Hypothalamus (tissue), 51 donors: Measurements from ENCODE around the gene NUDT6.

Experiments
- DNase-seq, 51 donors: peaks; one replicate each; lab custom pipeline; 2025; lab: John Stamatoyannopoulos, UW

The NUDT6 gene

DNA sequence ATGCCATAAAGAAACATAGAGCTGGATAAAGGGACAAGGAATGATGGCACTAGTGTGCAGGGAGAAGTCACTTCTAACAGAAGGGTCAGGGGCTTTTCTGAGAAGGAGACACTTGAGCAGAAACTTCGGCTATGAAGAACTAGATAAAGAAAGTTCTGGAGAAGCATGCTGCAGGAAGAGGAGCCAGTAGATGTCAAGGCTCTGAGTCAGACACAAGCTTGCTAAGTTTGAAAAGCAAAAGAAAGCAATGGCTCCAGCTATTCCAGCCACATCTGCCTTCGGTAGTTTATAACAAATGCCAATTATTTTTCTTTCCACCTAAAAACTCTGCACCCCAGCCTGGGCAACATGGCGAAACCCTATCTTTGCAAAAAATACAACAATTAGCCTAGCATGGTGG, 7.5 kb downstream of the NUDT6 start:
- no peak for DNase-seq

DNA sequence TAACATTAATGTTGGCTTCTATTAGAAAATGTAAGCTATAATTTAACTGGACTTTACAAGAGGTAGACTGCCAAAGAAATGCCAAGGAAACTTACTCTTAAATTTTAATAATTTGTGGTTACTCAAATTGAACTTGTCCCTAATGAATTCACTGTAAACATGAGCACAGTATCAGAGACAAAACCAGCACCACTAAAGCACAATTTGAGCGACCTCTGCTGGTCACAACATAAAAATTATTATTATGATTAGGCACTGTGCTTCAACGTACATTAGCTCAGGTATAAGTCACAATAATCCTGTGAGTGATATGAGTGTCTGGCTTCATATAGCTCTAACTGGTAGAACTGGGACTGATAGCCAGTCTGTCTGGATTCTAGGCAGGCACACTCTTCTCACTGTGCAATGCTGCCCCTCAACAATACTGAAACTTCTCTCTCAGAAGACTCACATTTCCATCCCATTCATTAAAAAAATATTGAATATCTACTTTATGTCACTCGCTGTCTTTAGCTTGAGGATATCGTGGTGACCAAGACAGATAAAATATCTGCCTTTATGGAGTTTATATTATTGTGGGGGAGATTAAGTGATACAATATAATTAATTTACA, 8.0 kb downstream of the NUDT6 start:
- peak in 5 of 51 donors; percentile 1 to 3 (median 2) for DNase-seq

DNA sequence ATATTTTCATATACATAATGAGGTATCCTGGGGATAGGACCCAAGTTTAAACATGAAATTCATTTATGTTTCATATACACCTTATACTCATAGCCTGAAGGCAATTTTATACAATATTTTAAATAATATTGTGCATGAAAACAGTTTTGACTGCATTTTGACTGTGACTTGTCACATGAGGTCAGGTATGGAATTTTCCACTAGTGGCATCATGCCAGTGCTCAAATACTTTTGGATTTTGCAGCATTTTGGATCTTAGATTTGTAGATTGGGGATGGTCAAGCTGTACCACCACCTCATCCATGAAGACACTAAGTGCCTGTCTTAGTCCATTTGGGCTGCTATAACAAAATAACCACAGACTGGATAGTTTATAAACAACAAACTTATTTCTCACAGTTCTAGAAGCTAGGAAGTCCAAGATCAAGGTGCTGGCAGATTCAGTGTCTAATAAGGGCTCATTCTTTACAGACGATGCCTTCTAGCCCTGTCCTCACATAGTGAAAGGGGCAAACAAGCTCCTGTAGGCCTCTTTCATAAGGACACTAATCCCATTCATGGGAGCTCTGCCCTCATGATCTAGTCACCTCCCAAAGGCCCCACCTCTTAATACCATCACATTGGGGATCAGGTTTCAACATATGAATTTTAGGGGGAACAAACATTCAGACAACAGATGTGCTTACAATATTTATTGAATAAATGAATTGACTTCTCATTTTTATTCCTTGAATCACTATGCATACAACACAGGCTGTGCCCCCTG, 9.4 kb downstream of the NUDT6 start:
- DNase-seq = no peak

DNA sequence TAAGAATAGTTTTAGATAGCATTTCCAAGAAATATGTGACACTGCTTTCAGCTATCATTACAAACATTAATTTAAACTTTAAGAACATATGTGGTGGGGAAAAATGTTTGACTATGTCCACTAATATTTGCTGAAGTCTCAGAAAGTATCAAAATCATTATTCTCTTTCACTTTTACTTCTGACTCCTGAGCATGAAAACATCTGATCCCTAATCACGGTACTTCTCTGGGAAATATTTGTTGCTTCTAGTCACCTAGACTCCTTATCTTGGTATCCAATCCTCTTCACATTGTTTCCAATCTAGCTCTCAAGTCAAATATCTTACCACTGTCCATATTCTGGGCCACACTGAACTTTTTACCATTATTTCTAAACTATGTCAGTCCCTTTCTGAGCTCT, 10.8 kb downstream of the NUDT6 start:
- no peak for DNase-seq

DNA sequence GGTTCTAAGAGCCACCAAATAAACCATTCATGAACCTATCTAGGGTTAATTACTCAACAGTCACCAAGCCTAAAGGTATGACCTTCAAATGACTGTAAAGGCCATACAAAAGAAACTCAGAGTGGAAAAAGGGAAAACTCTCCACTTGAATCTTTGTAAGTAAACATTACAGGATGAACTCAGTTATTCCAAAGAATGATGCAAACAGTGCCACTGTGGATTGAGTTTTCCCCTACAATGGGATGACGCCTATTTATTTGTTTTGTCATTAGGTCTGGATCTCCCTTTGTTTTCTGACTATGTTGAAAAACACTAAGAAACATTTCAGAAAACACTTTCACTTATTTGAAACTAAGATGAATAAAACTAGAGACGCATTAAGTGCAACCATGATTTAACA, 12.7 kb downstream of the NUDT6 start:
- no peak for DNase-seq

DNA sequence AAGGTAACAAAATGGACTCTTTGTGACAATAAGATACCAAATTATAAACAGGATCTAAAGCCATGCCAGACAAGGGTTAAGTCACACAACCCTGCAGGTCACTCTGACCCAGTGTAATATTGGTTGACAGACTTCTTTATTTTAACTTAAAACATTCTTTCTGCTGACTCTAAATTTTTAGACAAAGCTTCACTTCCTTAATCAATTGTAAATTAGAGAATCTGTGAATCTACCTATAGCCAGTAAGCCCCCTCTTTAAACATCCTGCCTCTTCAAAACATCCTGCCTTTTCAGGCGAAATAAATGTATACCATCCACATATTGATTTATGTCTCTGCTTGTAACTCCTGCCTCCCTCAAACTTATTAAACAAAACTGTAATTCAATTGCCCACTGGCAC, 14.2 kb downstream of the NUDT6 start:
- DNase-seq = no peak

DNA sequence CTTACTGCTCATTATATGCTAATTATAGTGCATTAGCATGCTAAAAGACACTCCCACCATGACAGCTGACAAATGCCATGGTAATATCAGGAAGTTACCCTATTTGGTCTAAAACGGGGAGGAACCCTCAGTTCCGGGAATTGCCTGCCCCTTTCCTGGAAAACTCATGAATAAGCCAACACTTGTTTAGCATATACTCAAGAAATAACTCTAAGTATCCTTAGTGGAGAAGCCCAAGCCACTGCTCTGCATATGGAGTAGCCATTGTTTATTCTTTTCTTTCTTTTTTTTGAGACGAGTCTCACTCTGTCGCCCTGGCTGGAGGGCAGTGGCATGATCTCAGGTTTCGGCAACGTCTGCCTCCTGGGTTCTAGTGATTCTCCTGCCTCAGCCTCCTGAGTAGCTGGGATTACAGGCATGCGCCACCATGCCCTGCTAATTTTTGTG, 15.5 kb downstream of the NUDT6 start:
- DNase-seq = no peak

DNA sequence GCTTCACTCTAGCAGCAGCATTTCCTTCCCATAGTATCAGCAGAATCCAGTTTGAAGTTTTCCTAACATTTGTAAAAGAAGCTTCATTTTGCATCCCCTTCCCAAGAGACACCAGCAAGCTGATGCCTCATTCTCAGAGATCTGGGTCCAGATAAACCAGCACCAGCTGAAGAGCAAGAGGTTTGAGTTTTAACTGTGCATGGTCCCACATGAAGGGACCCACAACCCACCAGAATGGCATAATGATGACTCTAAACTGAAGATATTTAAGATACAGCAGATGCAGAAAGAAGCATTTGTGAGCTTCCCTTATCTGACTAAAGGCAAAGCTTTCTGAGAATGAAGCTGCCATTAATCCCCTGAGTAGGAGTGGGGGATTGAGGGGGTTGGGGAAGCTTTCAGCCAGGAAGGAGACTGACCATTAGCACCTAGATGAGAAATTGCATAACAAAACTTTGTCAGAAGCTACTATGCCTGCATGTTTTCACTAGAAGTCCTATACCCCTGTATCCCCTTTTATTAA, 18.6 kb downstream of the NUDT6 start:
- DNase-seq = no peak

DNA sequence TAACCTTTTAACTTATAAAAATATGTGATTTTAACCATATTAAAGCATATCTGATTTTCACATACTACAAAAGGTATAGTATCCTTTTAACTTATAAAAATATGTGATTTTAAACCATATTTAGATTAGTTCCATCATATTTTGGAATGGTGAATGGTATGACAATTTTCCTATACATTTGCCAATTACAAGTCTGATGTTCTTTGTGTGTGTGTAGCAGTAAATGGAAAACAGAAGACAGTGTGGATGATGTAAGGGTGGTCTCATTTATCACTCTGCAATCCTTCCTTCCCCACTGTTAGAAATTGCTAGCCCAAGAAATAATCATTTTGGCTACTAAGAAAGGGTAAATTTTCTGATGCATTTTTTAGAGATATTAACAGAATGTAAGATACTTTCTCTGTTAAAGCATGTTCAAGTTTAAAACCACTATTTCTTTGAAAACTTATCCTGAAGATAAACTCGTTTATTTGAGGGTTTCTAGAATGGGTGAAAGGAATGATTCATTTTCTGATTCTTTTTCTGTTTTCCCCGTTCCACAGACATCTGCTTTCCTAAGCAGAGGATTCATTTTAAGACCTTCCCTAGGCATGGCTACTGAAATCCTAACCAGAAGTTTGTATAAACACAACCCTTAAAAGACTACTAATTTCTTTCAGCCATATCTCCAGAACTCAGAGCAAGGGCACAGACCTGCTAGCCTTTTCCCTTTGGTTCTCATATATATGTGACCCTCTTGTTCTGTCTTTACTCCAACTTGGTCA, 21.0 kb downstream of the NUDT6 start:
- DNase-seq = no peak

DNA sequence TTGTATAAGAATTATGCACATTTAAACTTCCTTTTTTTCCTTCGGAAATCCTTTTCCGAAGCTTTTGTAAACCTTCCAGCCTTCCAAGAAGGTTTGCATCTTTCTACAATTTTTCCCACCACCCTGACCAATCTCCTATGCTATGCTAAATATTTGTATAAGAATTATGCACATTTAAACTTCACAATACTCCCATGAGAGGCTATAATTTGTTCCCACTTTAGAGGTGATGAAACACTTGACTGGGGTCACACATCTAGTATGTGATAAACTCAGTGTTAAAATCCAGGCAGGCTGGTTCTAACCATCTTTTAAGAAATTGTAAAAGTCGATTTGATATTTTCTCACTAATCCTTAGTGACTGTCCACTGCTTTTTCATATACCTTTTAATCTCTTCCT, 22.1 kb downstream of the NUDT6 start:
- no peak for DNase-seq

DNA sequence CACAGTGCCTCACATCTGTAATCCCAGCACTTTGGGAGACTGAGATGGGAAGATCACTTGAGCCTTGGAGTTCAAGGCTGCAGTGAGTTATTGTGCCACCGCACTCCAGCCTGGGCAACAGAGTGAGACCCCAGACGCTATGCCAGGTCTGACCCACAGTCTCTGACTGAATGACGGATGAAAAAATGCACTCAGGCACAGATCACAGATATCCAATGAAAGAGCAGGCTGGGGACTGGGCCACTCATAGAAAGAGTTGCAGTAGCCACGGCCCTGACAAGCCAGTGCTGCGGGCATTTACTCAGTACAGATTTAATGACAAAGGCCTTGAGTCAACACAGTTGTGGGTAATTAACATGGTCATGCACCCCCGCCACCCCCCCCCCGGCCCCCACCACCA, 22.7 kb downstream of the NUDT6 start:
- DNase-seq = no peak

DNA sequence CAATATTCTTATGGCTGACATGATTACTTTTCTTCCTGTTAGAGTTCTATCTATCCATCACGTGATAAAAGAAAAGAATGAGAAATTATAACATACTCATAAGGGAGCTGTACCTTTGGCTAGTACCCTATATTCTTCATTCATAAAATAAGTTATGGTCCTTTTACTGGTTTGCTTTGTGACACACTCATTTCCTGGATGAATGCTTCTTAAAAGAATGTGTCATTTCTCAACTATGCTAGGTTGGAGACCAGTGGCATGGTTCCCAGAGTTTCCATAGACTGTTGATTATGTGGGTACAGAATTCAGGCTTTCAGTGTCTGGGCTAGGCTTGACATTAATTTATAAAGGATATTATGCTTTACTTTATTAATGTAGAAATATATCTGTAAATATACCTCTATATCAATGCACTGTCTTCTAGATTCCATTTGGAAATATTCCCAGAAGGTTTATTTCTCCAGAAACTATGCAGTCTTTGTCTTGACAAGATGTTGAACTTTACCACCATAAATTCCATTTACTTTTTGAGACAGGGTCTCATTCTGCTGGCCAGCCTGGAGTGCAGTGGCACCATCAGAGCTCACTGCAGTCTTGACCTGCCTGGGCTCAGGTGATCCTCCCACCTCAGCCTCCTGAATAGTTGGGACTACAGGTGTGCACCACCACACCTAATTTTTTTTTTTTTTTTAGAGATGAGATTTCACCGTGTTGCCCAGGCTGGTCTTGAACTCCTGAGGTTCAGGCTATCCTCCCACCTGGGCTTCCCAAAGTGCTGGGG, 23.8 kb downstream of the NUDT6 start:
- peak in 4 of 51 donors; percentile 1 to 25 (median 10) for DNase-seq

DNA sequence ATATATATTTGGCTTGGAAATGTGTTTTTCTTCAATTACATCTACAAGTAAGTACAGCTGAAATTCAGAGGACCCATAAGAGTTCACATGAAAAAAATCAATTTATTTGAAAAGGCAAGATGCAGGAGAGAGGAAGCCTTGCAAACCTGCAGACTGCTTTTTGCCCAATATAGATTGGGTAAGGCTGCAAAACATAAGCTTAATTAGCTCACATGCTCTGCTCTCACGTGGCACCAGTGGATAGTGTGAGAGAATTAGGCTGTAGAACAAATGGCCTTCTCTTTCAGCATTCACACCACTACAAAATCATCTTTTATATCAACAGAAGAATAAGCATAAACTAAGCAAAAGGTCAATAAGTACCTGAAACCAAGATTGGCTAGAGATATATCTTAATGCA, 26.1 kb downstream of the NUDT6 start:
- no peak for DNase-seq

DNA sequence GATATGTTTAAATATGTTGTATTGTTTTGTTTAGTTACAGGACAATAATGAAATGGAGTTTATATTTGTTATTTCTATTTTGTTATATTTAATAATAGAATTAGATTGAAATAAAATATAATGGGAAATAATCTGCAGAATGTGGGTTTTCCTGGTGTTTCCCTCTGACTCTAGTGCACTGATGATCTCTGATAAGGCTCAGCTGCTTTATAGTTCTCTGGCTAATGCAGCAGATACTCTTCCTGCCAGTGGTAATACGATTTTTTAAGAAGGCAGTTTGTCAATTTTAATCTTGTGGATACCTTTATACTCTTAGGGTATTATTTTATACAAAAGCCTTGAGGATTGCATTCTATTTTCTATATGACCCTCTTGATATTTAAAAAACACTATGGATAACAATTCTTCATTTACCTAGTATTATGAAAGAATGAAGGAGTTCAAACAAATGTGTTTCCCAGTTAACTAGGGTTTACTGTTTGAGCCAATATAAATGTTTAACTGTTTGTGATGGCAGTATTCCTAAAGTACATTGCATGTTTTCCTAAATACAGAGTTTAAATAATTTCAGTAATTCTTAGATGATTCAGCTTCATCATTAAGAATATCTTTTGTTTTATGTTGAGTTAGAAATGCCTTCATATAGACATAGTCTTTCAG, 26.9 kb downstream of the NUDT6 start:
- no peak for DNase-seq

DNA sequence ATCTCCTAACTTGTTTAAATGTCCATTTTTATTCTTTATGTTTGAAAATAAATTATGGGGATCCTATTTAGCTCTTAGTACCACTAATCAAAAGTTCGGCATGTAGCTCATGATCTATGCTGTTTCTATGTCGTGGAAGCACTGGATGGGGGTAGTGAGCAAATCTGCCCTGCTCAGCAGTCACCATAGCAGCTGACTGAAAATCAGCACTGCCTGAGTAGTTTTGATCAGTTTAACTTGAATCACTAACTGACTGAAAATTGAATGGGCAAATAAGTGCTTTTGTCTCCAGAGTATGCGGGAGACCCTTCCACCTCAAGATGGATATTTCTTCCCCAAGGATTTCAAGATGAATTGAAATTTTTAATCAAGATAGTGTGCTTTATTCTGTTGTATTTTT, 27.6 kb downstream of the NUDT6 start:
- no peak for DNase-seq

DNA sequence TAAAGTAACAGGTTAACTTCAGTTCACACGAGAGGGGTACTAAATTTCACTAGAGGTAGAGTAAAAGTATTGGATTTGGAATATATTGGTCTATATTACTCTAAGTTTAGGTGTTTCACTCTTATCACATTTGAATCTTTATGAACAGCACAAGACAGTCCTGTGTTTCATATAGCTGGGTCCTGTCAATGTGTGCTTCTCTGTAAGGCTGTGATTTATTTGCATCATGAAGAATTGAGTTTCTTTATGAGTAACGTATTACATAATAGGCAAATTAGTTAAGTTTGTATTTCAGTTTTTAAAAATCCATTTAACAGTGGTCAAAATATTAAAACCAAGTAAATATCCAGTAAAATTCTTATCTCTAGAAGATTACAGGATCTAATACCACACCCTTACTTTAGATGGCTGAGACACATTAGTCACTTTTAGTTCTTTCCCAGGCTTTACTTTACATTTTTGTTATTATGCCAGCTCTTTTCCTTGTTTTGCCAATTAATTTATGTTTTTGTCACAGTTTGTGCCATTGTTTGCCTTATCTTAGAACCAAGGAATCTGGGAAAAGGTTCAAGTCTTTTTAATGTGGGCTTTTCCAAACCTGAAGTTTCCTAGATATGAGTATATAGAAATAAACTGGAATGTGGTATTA, 32.1 kb downstream of the NUDT6 start:
- DNase-seq = no peak

DNA sequence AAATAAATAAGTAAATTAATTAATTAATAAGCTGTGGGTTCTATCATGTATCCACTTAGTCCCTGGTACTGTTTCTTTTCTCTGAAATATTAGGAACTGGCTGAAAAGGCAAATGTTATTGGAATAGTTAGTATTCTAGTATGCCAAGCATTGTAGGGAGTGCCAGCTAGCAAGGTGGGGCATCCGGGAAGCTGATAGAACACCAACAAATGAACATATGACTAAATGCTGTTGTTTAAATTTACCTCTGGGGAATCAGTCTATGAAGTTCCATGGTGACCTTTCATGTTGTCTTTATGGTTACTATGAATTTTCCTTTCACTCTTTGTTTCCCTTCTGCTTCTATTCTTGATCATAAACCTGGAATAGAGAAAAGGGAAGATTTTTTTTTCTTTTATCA, 32.7 kb downstream of the NUDT6 start:
- DNase-seq = no peak

DNA sequence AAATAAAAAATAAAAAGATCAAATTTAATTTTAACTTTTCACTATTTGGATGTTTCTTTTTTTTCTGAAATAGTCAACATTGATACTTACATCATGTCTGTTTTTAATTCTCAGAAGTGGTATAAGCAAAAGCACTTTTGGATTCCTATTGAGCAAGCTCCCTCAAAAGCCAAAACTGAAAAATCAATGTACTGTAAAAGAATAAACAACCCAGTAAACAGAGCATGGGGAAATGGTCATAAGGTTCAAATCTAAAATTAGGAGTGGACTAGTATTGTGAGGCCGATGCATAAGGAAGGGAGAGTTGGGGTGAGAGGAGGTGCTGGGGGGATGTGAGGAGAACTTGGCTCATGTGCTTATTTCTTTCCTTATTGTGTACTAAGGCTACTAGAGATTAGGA, 37.9 kb downstream of the NUDT6 start:
- DNase-seq = no peak

DNA sequence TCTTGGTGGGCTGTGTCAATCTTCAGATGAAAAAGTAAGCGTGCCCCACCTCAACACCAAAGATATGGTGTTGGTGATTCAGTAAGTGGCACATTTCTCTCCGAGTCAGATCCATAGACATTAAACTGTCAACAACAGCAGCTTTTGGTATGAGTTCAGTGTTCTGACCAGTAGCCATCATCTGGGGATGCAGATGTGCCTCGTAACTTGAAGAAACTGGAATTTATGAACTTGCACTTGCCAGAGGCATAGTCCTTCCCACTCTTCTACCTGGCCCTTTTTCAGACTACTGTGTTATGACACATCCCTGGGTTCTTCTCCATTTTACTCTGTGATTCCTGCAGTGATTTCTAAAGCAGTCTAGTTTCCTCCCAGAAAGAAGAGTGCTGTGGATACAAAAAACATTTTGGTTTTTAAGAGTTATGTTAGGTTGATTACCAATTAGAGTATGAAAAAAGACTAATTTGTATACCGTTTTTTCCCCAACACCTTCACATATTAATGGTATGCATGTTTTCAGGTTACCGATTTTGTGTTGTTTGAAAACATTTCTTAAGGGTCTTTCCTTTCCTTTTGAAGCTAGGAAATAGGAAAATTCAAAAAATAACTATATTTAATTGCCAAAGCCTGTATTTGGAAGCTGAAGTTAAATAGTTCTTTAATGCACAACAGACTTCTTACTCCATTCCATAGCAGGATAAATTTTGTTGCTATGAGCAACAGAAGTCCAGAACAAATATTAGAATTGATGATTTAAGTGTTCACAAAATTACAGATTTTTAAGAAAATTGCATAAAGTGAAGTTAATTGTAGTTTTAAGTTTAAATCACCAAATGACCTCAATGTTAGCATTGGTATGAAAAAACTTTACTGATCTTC, 39.3 kb downstream of the NUDT6 start:
- no peak for DNase-seq
